B cell (primary cell): ENCODE measurements around the gene KSR2. TPM values are rescaled to one million over a fixed set of nuclear protein-coding genes. Genes with fewer than 3 reads are reported as not detected.

Experiments used
- ATAC-seq: fragments of 200-7000 bp; cut with Tn5 transposase; one replicate; pipeline ENCODE4 v1.10.0; 2021; ENCODE audit warnings: low read depth, mild to moderate bottlenecking, moderate number of reproducible peaks, moderate library complexity
- CTCF ChIA-PET: fragments of 350-600 bp; sonication (Branson Sonifier 250); formaldehyde crosslinking; loops from one replicate; lab custom pipeline; 2021; ENCODE audit warnings: antibody characterized with exemption, inconsistent platforms; lab: Charles Lee
- POLR2A ChIA-PET: fragments of 350-600 bp; sonication (Branson Sonifier 250); formaldehyde crosslinking; loops from one replicate; lab custom pipeline; 2021; ENCODE audit warnings: antibody characterized with exemption; lab: Charles Lee
- DNase-seq: peaks from one replicate; pipeline ENCODE4 v3.0.0; 2013
- H2AFZ ChIP-seq: 2 replicates; pipeline ENCODE4 v1.6.1; 2012; ENCODE audit warnings: mild to moderate bottlenecking, low read depth, low read length; ENCODE audit not compliant: insufficient read depth, poor library complexity, severe bottlenecking
- H3K27ac ChIP-seq, 2 donors: 1 replicate in 1 of 2; 2 replicates in 1 of 2; pipeline ENCODE4 v1.5.1; 2012 to 2013; ENCODE audit warnings: low read length in 2 of 2, mild to moderate bottlenecking in 2 of 2, moderate library complexity in 1 of 2
- H3K27me3 ChIP-seq, 4 experiments: fragments of 200-600 bp in 1 of 4; sonication (generic) in 1 of 4; replicated peaks in 1 of 4; 1 replicate in 2 of 4; 2 replicates in 2 of 4; pipeline versions ENCODE4 v1.6.1 to v1.7.0; 2013 to 2016; ENCODE audit warnings: low read length in 3 of 4, mild to moderate bottlenecking in 2 of 4, mixed read lengths in 1 of 4, moderate library complexity in 1 of 4; ENCODE audit not compliant: insufficient read depth in 4 of 4, control insufficient read depth in 3 of 4; ENCODE audit errors: control extremely low read depth in 1 of 4
- H3K36me3 ChIP-seq, 2 experiments: replicated peaks in 1 of 2; 1 replicate in 1 of 2; 2 replicates in 1 of 2; pipeline versions ENCODE4 v1.6.1 to v1.7.1; 2013; ENCODE audit warnings: low read length in 1 of 2; ENCODE audit not compliant: insufficient read depth in 2 of 2, control insufficient read depth in 1 of 2; ENCODE audit errors: control extremely low read depth in 1 of 2, extremely low read depth in 1 of 2
- H3K4me1 ChIP-seq, 2 donors: fragments of 200-600 bp in 1 of 2; sonication (generic) in 1 of 2; 1 replicate in 1 of 2; 2 replicates in 1 of 2; pipeline versions ENCODE4 v1.5.1 to v1.6.1; 2013 to 2017; ENCODE audit warnings: low read length in 2 of 2; ENCODE audit not compliant: control insufficient read depth in 2 of 2, insufficient read depth in 2 of 2
- H3K4me2 ChIP-seq: replicated peaks from 2 replicates; pipeline ENCODE3; 2012; ENCODE audit warnings: mild to moderate bottlenecking, low read depth, low read length; ENCODE audit not compliant: poor library complexity, severe bottlenecking
- H3K4me3 ChIP-seq, 5 experiments: fragments of 200-600 bp in 1 of 5; sonication (generic) in 1 of 5; 1 replicate in 3 of 5; 2 replicates in 2 of 5; pipeline versions ENCODE4 v1.5.1 to v1.7.0; 2011 to 2016; ENCODE audit warnings: low read length in 4 of 5, mild to moderate bottlenecking in 4 of 5, low read depth in 2 of 5, control low read depth in 1 of 5, moderate library complexity in 1 of 5; ENCODE audit not compliant: insufficient read depth in 1 of 5; ENCODE audit errors: control extremely low read depth in 1 of 5, extremely low read depth in 1 of 5
- H3K79me2 ChIP-seq: fragments of 200-600 bp; sonication (generic); one replicate; pipeline ENCODE4 v1.6.0; 2016; ENCODE audit warnings: low read length; ENCODE audit not compliant: control insufficient read depth, insufficient read depth
- H3K9ac ChIP-seq: fragments of 200-600 bp; sonication (generic); 2 replicates; pipeline ENCODE4 v1.6.1; 2017; ENCODE audit warnings: mild to moderate bottlenecking, low read length, moderate library complexity
- H3K9me3 ChIP-seq, 3 donors: one replicate each; pipeline versions ENCODE4 v1.6.1 to v1.7.1; 2013; ENCODE audit warnings: low read length in 2 of 3; ENCODE audit not compliant: control insufficient read depth in 2 of 3, insufficient read depth in 1 of 3; ENCODE audit errors: control extremely low read depth in 1 of 3
- H4K20me1 ChIP-seq: 2 replicates; pipeline ENCODE4 v1.6.0; 2012; ENCODE audit warnings: mild to moderate bottlenecking, low read length; ENCODE audit not compliant: insufficient read depth, control insufficient read depth, poor library complexity, severe bottlenecking
- H3K27ac Mint-ChIP-seq: one replicate; pipeline ENCODE4 v1.8.0; 2021; ENCODE audit warnings: mixed read lengths
- H3K27me3 Mint-ChIP-seq: one replicate; pipeline ENCODE4 v1.8.0; 2021; ENCODE audit warnings: mixed read lengths
- H3K4me1 Mint-ChIP-seq: one replicate; pipeline ENCODE4 v1.8.0; 2021; ENCODE audit warnings: mixed read lengths
- H3K4me3 Mint-ChIP-seq: one replicate; pipeline ENCODE4 v1.8.0; 2021; ENCODE audit warnings: mixed read lengths
- H3K9me3 Mint-ChIP-seq: one replicate; pipeline ENCODE4 v1.8.0; 2022; ENCODE audit warnings: mixed read lengths; ENCODE audit not compliant: insufficient read depth
- EZH2 ChIP-seq: IDR thresholded peaks from 2 replicates; pipeline ENCODE4 v1.6.1; 2012; ENCODE audit warnings: borderline replicate concordance, low read depth, mild to moderate bottlenecking, moderate library complexity, low read length; ENCODE audit not compliant: insufficient read depth, poor library complexity, severe bottlenecking
- WGBS: methylation state at CpG from one replicate; pipeline ENCODE4 v1.1.5; 2013; ENCODE audit warnings: missing lambda C conversion rate; ENCODE audit not compliant: insufficient coverage; 5-methylcytosine and 5-hydroxymethylcytosine counted together
- intact Hi-C: fragments of 100-400 bp; cut with micrococcal nuclease; formaldehyde crosslinking; loops from one replicate; pipeline ENCODE4 v1.10.0; 2022
- polyA plus RNA-seq: library from polyadenylated mRNA; depleted of rRNA; stranded (reverse); fragments of >200 nt; gene quantifications from 2 replicates; pipeline ENCODE4 v1.2.3, GENCODE V29; 2012
- total RNA-seq, 2 donors: library from RNA; stranded (reverse); fragments of 120-200 nt in 1 of 2; gene quantifications; 1 replicate in 1 of 2; 2 replicates in 1 of 2; pipeline versions ENCODE4 v1.2.3 to v1.2.4, GENCODE V29; 2013 to 2022
- TF ChIP-seq, protein P1 (sequence below): fragments of 200-600 bp; IDR thresholded peaks from one replicate; pipeline ENCODE4 v1.8.0; 2022; ENCODE audit warnings: antibody characterized with exemption, mild to moderate bottlenecking

The KSR2 gene
- total and polyA plus RNA-seq, 2 donors (not counting 1 experiment from before 2014, with no cell fraction given): not detected

DNA sequence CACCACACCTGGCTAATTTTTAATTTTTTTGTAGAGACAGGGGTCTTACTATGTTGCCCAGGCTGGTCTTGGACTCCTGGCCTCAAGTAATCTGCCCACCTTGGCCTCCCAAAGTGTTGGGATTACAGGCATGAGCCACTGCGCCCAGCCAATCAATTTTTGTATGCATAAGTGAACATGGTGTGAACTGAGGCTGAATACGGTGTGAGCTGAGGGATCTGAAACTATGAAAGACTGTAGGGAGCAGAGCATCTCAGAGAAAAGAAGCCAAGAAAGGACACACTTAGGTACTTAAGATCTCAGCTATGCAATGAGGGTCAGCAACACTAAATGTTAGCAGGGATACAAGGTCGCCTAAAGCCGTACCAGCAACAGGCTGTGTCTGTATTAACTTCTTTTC, 54.1 kb downstream of the KSR2 start:
- no peaks in the 10 kb centered on the region for H3K4me1 ChIP-seq
- intact Hi-C loops: no loop called here
- no peak for TF ChIP-seq EZH2
- TF ChIP-seq, protein P1, sequence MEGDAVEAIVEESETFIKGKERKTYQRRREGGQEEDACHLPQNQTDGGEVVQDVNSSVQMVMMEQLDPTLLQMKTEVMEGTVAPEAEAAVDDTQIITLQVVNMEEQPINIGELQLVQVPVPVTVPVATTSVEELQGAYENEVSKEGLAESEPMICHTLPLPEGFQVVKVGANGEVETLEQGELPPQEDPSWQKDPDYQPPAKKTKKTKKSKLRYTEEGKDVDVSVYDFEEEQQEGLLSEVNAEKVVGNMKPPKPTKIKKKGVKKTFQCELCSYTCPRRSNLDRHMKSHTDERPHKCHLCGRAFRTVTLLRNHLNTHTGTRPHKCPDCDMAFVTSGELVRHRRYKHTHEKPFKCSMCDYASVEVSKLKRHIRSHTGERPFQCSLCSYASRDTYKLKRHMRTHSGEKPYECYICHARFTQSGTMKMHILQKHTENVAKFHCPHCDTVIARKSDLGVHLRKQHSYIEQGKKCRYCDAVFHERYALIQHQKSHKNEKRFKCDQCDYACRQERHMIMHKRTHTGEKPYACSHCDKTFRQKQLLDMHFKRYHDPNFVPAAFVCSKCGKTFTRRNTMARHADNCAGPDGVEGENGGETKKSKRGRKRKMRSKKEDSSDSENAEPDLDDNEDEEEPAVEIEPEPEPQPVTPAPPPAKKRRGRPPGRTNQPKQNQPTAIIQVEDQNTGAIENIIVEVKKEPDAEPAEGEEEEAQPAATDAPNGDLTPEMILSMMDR: no peak
- peaks cover 13% of the 10 kb centered on the region for H3K9me3 Mint-ChIP-seq
- POLR2A ChIA-PET: no interaction called here
- ATAC-seq (no peak), DNase-seq (no peak)
- no peak overlapping the region for H3K4me3 ChIP-seq
- no peak overlapping the region for H3K9ac ChIP-seq
- no peaks in the 10 kb centered on the region for H3K36me3 ChIP-seq
- H3K4me1 Mint-ChIP-seq: no peaks in the 10 kb centered on the region
- H3K27ac ChIP-seq: no peak overlapping the region
- peaks cover 5% of the 10 kb centered on the region for H3K27me3 Mint-ChIP-seq
- CTCF ChIA-PET: no interaction called here
- H3K4me2 ChIP-seq: no peak overlapping the region
- H3K27ac Mint-ChIP-seq: no peak overlapping the region
- 83% methylated on average over 4 of the region's 4 CpGs for WGBS
- no peaks in the 10 kb centered on the region for H3K79me2 ChIP-seq
- H2AFZ ChIP-seq: no peak overlapping the region
- no peak overlapping the region for H3K4me3 Mint-ChIP-seq
- no peaks in the 10 kb centered on the region for H4K20me1 ChIP-seq
- peaks cover 0 to 4% (median 3%) of the 10 kb centered on the region in 3 donors for H3K9me3 ChIP-seq
- H3K27me3 ChIP-seq: no peaks in the 10 kb centered on the region

- intact Hi-C loops: no loop called here
- CTCF ChIA-PET: no interaction called here
- H4K20me1 ChIP-seq: no peaks in the 10 kb centered on the region
Measured at GRCh38 chr12:117912756-117913155, 56.0 kb downstream of the KSR2 start.

More at GRCh38 chr12:117912756-117913155, 56.0 kb downstream of the KSR2 start:
- Mint-ChIP-seq H3K4me1 (no peaks in the 10 kb centered on the region), H3K9me3 (peaks cover 10% of the 10 kb centered on the region), H3K4me3 (no peak overlapping the region), H3K27ac (no peak overlapping the region), H3K27me3 (no peaks in the 10 kb centered on the region)
- DNase-seq (no peak), ATAC-seq (no peak)
- no peak overlapping the region for H3K4me2 ChIP-seq
- no peak overlapping the region for H3K9ac ChIP-seq
- H3K9me3 ChIP-seq: peaks cover 0 to 4% (median 3%) of the 10 kb centered on the region in 3 donors
- POLR2A ChIA-PET: no interaction called here
- H2AFZ ChIP-seq: no peak overlapping the region
- H3K27ac ChIP-seq: no peak overlapping the region
- no peaks in the 10 kb centered on the region for H3K27me3 ChIP-seq
- TF ChIP-seq EZH2: no peak
- TF ChIP-seq, protein P1: no peak
- H3K4me3 ChIP-seq: no peak overlapping the region
- 90% methylated on average over 8 of the region's 9 CpGs for WGBS
- no peaks in the 10 kb centered on the region for H3K79me2 ChIP-seq
- no peaks in the 10 kb centered on the region for H3K36me3 ChIP-seq
- no peaks in the 10 kb centered on the region for H3K4me1 ChIP-seq
